Stimulated activated CD8-positive, alpha-beta memory T cell treated with anti-CD3 and anti-CD28 coated beads, Interleukin-12 subunit alpha, Interleukin-12 subunit beta, amount 100 ng/mL, for 24 hours (primary cell): ENCODE results near the gene CDK5R2.
"Not testable (repeated sequence)": the region's sequence is repeated elsewhere in the genome, so short reads cannot be mapped to it uniquely, and the experiment has no call there.

ENCODE experiments used
- DNase-seq: peaks from one replicate; pipeline ENCODE4 v3.0.0-alpha.2; 2020; ENCODE audit errors: extremely low read depth

Gene CDK5R2

DNA sequence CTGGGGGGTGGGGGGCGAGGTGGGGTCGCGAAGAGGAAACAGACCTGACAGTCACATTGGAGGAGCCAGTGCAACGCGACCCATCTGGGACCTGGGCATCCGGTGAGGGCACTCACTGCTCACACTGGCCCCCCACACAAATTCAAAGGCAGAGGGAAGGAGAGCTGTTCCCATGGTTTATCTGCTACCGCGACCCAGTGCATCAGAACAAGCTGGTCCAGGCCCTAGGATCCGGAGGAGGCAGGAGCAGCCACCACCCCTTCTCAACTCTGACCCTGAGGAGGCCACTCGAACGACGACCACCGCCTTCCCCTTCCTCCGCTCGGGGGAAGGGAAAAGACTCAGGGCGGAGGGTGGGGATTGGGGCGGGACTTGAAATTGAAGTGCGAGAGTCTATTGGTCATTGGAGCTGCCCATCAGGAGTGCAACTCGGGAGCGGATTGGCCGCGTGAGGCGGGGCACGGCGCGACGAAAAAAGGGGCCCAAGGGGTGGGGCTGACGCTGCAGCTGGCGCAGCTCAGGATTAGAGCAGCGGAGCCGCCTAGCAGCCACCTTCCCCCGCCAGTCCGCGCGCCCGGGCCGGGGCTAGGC is at the start of gene CDK5R2:
CDK5R2 (plus strand) TSS at position 526 of the 591 bp plus-strand sequence. CDS start 155 bp downstream, outside the sequence.
- peak; percentile 59 for DNase-seq

GRCh38 chr2:218910741-218911140 is 48.7 kb upstream of the CDK5R2 start:
- no peak for DNase-seq

- no peak for DNase-seq
Measured at GRCh38 chr2:218920504-218920903, 39.0 kb upstream of the CDK5R2 start.

DNA sequence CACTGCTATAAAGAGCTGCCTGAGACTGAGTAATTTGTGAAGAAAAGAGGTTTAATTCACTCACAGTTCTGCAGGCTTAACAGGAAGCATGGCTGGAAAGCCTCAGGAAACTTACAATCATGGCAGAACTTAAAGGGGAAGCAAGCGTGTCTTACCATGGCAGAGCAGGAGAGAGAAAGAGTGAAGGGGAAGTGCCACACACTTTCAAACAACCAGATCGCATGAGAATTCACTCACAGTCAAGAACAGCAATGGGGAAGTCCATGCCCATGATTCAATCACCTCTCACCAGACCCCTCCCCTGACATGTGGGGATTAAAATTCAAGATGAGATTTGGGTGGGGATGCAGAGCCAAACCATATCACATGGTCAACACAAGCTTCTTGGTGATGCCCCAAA is 34.7 kb upstream of the CDK5R2 start:
- no peak for DNase-seq

GRCh38 chr2:218925434-218925833 is 34.0 kb upstream of the CDK5R2 start:
- DNase-seq = no peak

- no peak for DNase-seq
Measured at GRCh38 chr2:218927422-218927821, 32.0 kb upstream of the CDK5R2 start.

DNA sequence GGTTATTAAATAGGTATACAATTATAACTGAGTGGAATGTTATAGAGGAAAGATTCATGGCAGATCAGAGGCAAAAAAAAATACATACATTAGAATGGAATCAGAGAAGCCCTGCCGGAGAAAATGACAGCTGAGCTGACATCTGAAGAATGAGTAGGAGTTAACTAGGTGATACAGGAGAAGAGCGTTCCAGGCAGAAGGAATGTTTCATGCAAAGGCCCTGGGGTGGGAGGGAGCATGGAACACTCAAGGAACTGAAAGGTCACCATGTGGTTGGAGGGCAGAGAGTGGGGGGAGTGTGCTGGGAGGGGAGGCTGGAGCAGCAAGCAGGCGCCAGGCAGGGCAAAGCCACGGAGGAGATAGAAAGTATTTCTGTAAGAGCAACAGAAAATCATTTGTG is 31.6 kb upstream of the CDK5R2 start:
- DNase-seq = no peak

GRCh38 chr2:218930488-218930887 is 29.0 kb upstream of the CDK5R2 start:
- not testable (repeated sequence) for DNase-seq

GRCh38 chr2:218931751-218932150 is 27.7 kb upstream of the CDK5R2 start:
- DNase-seq = not testable (repeated sequence)

- no peak for DNase-seq
Measured at GRCh38 chr2:218944759-218945404, 14.6 kb upstream of the CDK5R2 start.

- DNase-seq = no peak
Measured at GRCh38 chr2:218946621-218947020, 12.8 kb upstream of the CDK5R2 start.

DNA sequence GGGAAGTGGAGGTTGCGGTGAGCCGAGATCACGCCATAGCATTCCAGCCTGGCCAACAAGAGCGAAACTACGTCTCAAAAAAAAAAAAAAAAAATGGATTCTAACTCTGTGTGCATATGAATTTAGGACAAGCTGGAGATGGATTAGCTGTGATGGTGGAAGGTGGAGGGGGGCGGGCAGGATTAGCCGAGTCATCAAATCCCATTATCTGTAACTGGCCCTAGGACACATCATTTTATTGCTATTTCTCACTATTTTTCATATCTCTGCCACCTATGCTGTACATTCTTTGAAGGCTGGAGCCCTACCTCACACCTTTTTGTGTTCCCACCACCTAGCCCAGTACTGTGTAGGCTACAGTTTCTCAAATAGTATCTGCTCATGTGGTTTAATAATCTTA is 7.3 kb upstream of the CDK5R2 start:
- DNase-seq = no peak

GRCh38 chr2:218953366-218953954 is 6.0 kb upstream of the CDK5R2 start:
- no peak for DNase-seq

- DNase-seq = no peak
Measured at GRCh38 chr2:218954541-218955300, 4.7 kb upstream of the CDK5R2 start.

DNA sequence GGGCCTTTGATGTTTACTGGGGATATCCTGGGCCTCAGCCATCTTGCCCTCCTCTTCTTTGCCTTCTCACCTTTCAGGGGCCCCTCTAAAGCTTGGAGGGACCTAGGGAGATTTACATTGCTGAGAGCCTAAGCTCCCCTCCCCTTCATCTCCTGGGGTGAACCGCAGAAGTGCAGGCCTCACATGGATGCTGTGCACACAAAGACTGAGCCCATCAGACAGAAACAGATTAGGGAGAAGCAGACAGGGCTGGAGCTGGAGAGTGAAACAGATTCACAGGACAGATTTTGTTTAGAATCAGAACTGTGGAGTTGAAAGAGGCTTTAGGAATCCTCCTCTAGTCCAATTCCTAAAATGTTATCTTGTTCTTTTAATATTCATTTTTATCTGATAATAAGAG is 3.4 kb upstream of the CDK5R2 start:
- no peak for DNase-seq

- no peak for DNase-seq
Measured at GRCh38 chr2:218957671-218958070, 1.8 kb upstream of the CDK5R2 start.

DNA sequence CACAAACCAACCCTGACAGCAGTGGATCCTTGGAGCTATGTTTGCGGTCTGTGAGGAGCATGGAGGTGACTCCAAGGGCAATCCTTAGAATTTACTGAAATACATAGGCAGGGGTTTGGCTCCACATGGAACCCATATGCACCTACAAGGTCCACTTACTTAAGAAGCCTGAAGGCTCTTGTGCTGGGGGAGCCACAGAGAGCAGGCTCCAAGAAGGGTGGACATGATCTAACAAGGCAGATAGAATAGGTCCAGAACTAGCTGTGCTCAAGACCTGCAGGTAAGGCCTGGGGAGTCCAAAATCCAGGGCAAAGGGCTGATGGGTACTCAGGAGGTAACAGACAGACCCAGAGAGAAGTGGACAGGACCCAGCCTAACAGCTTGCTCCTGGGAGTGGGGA is 1.2 kb upstream of the CDK5R2 start:
- no peak for DNase-seq

GRCh38 chr2:218959761-218960308 is 369 bp downstream of the CDK5R2 start:
- DNase-seq = no peak

GRCh38 chr2:218960309-218961165 is 1.1 kb downstream of the CDK5R2 start:
- DNase-seq = no peak

GRCh38 chr2:218961229-218961628 is 1.8 kb downstream of the CDK5R2 start:
- no peak for DNase-seq
